ENCODE measurements around the gene EPS15. TPM values are rescaled to one million over a fixed set of nuclear protein-coding genes. Genes with fewer than 3 reads are reported as not detected.

EPS15 gene
- total RNA-seq, 4 donors from 2014 or later, result 94.8 to 133 (median 125) TPM

DNA sequence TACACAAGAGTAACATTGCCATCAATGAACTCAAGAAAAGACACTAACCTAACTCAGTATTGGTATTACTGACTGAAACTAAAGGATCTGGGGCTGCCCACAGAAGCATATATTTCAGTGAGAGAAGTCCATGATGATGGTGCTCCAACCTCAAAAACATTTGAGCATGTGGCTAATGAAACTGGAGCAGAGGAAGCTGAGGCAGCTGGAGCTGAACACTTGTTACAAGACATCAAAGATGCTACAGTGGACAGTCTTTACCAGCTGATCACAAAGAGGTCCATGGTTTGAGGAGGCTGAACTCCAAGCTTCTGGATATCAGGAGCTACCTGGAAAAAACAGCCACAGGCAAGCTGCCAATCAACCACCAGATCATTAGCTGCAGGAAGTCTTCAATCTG is 146.5 kb downstream of the EPS15 start:
- Histone ChIP-seq H3K4me1 (no peaks in the 10 kb centered on the region), H3K27me3 (no peaks in the 10 kb centered on the region), H3K36me3 (peaks cover 0 to 67% (median 2%) of the 10 kb centered on the region in 3 donors), H3K9me3 (no peaks in the 10 kb centered on the region), H3K27ac (no peak overlapping the region), H3K4me3 (no peak overlapping the region)
- no peak for DNase-seq (ENCODE audit: low spot score in 2 of 2)
- TF ChIP-seq EP300 (IDR thresholded peaks at IDR 0.05), result no peak
- no peak for TF ChIP-seq POLR2A (IDR thresholded peaks at IDR 0.05)
- TF ChIP-seq, protein P1, sequence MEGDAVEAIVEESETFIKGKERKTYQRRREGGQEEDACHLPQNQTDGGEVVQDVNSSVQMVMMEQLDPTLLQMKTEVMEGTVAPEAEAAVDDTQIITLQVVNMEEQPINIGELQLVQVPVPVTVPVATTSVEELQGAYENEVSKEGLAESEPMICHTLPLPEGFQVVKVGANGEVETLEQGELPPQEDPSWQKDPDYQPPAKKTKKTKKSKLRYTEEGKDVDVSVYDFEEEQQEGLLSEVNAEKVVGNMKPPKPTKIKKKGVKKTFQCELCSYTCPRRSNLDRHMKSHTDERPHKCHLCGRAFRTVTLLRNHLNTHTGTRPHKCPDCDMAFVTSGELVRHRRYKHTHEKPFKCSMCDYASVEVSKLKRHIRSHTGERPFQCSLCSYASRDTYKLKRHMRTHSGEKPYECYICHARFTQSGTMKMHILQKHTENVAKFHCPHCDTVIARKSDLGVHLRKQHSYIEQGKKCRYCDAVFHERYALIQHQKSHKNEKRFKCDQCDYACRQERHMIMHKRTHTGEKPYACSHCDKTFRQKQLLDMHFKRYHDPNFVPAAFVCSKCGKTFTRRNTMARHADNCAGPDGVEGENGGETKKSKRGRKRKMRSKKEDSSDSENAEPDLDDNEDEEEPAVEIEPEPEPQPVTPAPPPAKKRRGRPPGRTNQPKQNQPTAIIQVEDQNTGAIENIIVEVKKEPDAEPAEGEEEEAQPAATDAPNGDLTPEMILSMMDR (IDR thresholded peaks at IDR 0.05), result no peak

DNA sequence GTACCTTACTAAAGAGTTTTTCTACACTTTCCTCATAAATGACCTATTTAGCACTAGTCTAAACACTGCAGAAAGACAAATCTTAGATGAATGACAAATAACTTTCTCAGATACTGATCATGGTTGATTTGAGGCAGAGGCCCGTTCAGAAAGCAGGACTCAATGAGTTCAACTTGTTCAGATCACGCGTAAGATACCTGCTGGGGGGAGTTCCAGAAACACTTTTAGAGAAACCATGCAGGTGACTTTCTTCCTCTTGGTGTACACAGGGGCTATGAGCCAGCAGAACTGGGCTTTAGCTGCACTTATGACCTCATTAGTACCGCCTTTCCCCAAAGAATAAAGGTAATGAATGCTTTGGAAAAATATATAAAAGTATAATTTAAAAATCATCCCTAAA is 149.9 kb downstream of the EPS15 start:
- WGBS, 2 donors, result 90 to 94% methylated on average over 4 of the region's 4 CpGs
- H3K27ac ChIP-seq, result no peak overlapping the region
- H3K36me3 ChIP-seq, result peaks cover 0 to 68% (median 6%) of the 10 kb centered on the region in 3 donors
- no peak for DNase-seq (ENCODE audit: low spot score in 2 of 2)
- H3K4me1 ChIP-seq, result no peaks in the 10 kb centered on the region
- no peak overlapping the region for H3K4me3 ChIP-seq
- no peaks in the 10 kb centered on the region for H3K27me3 ChIP-seq
- no peak for TF ChIP-seq POLR2A (IDR thresholded peaks at IDR 0.05)
- TF ChIP-seq, protein P1 (IDR thresholded peaks at IDR 0.05), result no peak
- no peak for TF ChIP-seq EP300 (IDR thresholded peaks at IDR 0.05)
- H3K9me3 ChIP-seq, result no peaks in the 10 kb centered on the region

DNA sequence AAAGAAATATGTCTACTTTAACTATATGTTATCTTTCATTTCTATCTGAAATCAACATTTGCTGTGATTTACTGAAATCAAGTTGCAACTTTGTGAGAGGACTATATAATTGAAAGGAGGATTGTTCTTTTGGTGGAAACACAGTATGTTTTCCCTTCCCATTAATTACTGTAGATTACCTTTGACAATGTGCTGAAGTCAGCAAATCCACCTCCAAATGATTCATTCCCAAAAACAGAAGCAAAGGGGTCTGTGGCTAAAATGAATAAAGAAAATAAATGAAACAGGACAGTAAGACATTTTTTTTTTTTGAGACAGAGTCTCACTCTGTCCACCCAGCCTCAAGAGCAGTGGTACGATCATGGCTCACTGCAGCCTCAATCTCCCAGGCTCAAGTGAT is 153.3 kb downstream of the EPS15 start:
- TF ChIP-seq, protein P1 (IDR thresholded peaks at IDR 0.05), result no peak
- no peak for TF ChIP-seq POLR2A (IDR thresholded peaks at IDR 0.05)
- no peak for TF ChIP-seq EP300 (IDR thresholded peaks at IDR 0.05)
- H3K27me3 ChIP-seq, result no peaks in the 10 kb centered on the region
- H3K27ac ChIP-seq, result no peak overlapping the region
- no peak for DNase-seq (ENCODE audit: low spot score in 2 of 2)
- H3K4me1 ChIP-seq, result peaks cover 0 to 3% (median 0%) of the 10 kb centered on the region in 4 donors
- H3K36me3 ChIP-seq, result peaks cover 0 to 64% (median 6%) of the 10 kb centered on the region in 3 donors
- no peak overlapping the region for H3K4me3 ChIP-seq
- 100% methylated on average over 1 of the region's 1 CpG for WGBS, 2 donors
- H3K9me3 ChIP-seq, result no peaks in the 10 kb centered on the region

DNA sequence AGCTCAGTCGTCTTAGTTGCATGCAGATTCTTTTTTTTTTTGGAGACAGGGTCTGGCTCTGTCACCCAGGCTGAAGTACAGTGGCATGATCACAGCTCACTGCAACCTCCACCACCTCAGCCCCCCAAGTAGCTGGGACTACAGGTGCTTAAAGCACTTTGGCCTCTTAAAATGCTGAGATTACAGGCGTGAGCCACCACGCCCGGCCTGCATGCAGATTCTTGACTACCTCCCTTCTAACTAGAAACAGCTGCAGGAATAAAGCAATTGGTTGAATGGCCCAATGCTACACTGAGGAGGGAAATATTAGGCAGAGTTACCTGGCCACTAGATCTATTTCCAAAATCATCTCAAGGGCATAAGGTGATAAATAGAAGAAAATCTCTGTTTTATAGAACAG is 159.2 kb downstream of the EPS15 start:
- no peak for TF ChIP-seq EP300 (IDR thresholded peaks at IDR 0.05)
- TF ChIP-seq, protein P1 (IDR thresholded peaks at IDR 0.05), result no peak
- Histone ChIP-seq H3K27ac (no peak overlapping the region), H3K9me3 (no peaks in the 10 kb centered on the region), H3K4me1 (peaks cover 0 to 3% (median 0%) of the 10 kb centered on the region in 4 donors), H3K4me3 (no peak overlapping the region), H3K36me3 (peaks cover 0 to 80% (median 3%) of the 10 kb centered on the region in 3 donors), H3K27me3 (no peaks in the 10 kb centered on the region)
- 81 to 85% methylated on average over 4 of the region's 4 CpGs for WGBS, 2 donors
- DNase-seq (ENCODE audit: low spot score in 2 of 2), result no peak

DNA sequence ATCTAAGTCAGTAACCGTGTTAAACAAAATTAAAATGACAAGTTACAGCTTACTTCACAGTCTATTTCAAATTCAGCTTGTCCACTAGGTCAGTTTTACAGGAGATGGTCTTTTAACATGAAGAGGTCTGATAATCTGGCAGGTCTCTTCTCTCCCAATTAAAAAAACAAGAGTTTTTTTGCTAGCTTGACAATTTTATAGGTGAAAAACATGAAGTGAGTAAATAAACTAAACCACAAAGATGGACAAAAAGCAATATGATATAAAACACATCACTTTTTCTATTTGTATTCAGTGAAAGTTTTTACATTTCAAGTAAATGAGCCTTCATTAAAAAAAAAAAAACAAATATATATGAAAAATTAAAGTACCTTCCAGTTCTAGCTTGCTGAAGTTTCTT is 163.7 kb downstream of the EPS15 start:
- H3K36me3 ChIP-seq, result peaks cover 0 to 64% (median 0%) of the 10 kb centered on the region in 3 donors
- no peak overlapping the region for H3K27ac ChIP-seq
- no peaks in the 10 kb centered on the region for H3K4me1 ChIP-seq
- 93 to 100% methylated on average over 1 of the region's 1 CpG for WGBS, 2 donors
- no peaks in the 10 kb centered on the region for H3K9me3 ChIP-seq
- DNase-seq (ENCODE audit: low spot score in 2 of 2), result no peak
- TF ChIP-seq, protein P1 (IDR thresholded peaks at IDR 0.05), result no peak
- TF ChIP-seq POLR2A (IDR thresholded peaks at IDR 0.05), result no peak
- TF ChIP-seq EP300 (IDR thresholded peaks at IDR 0.05), result no peak
- H3K27me3 ChIP-seq, result no peaks in the 10 kb centered on the region
- H3K4me3 ChIP-seq, result no peak overlapping the region

Measured in tibial nerve (tissue), 4 donors.